PC-3 (cell line): ENCODE data around the gene CHRNA7. TPM values are rescaled to one million over a fixed set of nuclear protein-coding genes. Genes with fewer than 3 reads are reported as not detected.

Source experiments
- ATAC-seq: fragments of 200-7000 bp; cut with Tn5 transposase; 2 replicates; pipeline ENCODE4 v1.9.1; 2020; ENCODE audit warnings: mild to moderate bottlenecking, moderate library complexity
- BruUV-seq: library from RNA; stranded (reverse); fragments of 400-500 nt; replicated peaks from 2 replicates; lab custom pipeline; 2021; lab: Mats Ljungman, UMichigan
- CTCF ChIA-PET: fragments of 300-600 bp; sonication (Branson Sonifier 250); formaldehyde crosslinking; loops from one replicate; lab custom pipeline; 2022; ENCODE audit warnings: antibody characterized with exemption; lab: Charles Lee
- POLR2A ChIA-PET: fragments of 300-600 bp; sonication (Branson Sonifier 250); formaldehyde crosslinking; loops from one replicate; lab custom pipeline; 2022; ENCODE audit warnings: antibody characterized with exemption; ENCODE audit not compliant: unreplicated experiment; lab: Charles Lee
- DNase-seq: peaks from one replicate; pipeline ENCODE4 v3.0.0-alpha.2; 2015
- H2AFZ ChIP-seq: fragments of 300-600 bp; sonication (generic); 2 replicates; pipeline ENCODE4 v1.6.0; 2016; ENCODE audit warnings: antibody characterized with exemption, low read length
- H3F3A ChIP-seq: fragments of 300-600 bp; sonication (generic); one replicate; pipeline ENCODE4 v1.6.0; 2017; ENCODE audit warnings: antibody characterized with exemption, low read length, control low read depth, mild to moderate bottlenecking; ENCODE audit not compliant: unreplicated experiment
- H3K27ac ChIP-seq: fragments of 300-600 bp; sonication (generic); 2 replicates; pipeline ENCODE4 v1.5.1; 2016; ENCODE audit warnings: mild to moderate bottlenecking, low read length
- H3K27me3 ChIP-seq: fragments of 300-600 bp; sonication (generic); 2 replicates; pipeline ENCODE4 v1.6.1; 2016; ENCODE audit warnings: low read length, mixed read lengths
- H3K36me3 ChIP-seq: fragments of 300-600 bp; sonication (generic); 2 replicates; pipeline ENCODE4 v1.6.1; 2016; ENCODE audit warnings: low read depth, mixed run types, low read length, mixed read lengths
- H3K4me1 ChIP-seq: fragments of 300-600 bp; sonication (generic); 2 replicates; pipeline ENCODE4 v1.5.1; 2016; ENCODE audit warnings: low read length; ENCODE audit not compliant: insufficient read depth
- H3K4me2 ChIP-seq: fragments of 300-600 bp; sonication (generic); 2 replicates; pipeline ENCODE4 v1.6.0; 2016; ENCODE audit warnings: low read length
- H3K4me3 ChIP-seq: fragments of 300-600 bp; sonication (generic); 2 replicates; pipeline ENCODE4 v1.5.1; 2016; ENCODE audit warnings: mild to moderate bottlenecking, low read length, mixed read lengths
- H3K79me2 ChIP-seq: fragments of 300-600 bp; sonication (generic); 2 replicates; pipeline ENCODE4 v1.6.1; 2017; ENCODE audit warnings: low read length, mixed read lengths
- H3K9ac ChIP-seq: fragments of 300-600 bp; sonication (generic); 2 replicates; pipeline ENCODE4 v1.6.0; 2016; ENCODE audit warnings: mild to moderate bottlenecking, low read length
- H3K9me2 ChIP-seq: fragments of 300-600 bp; sonication (generic); replicated peaks from 2 replicates; pipeline ENCODE4 v1.6.1; 2016; ENCODE audit warnings: mixed run types, low read length, mixed read lengths
- H3K9me3 ChIP-seq: fragments of 300-600 bp; sonication (generic); 2 replicates; pipeline ENCODE4 v1.6.1; 2016; ENCODE audit warnings: low read length, mixed read lengths
- H4K20me1 ChIP-seq: fragments of 300-600 bp; sonication (generic); 2 replicates; pipeline ENCODE4 v1.6.1; 2016; ENCODE audit warnings: low read length, mixed read lengths
- CTCF ChIP-seq: fragments of 300-600 bp; sonication (generic); conservative IDR thresholded peaks from 2 replicates; pipeline ENCODE4 v1.5.1; 2017; ENCODE audit warnings: antibody characterized with exemption, low read depth, mild to moderate bottlenecking, low read length
- EZH2 ChIP-seq: fragments of 300-600 bp; sonication (generic); IDR thresholded peaks from one replicate; pipeline ENCODE4 v1.6.1; 2017; ENCODE audit warnings: antibody characterized with exemption, mild to moderate bottlenecking, low read length; ENCODE audit not compliant: unreplicated experiment
- EZH2phosphoT487 ChIP-seq: fragments of 300-600 bp; sonication (generic); IDR thresholded peaks from 2 replicates; pipeline ENCODE4 v1.6.1; 2018; ENCODE audit warnings: mild to moderate bottlenecking, antibody characterized with exemption, low read length, borderline replicate concordance
- intact Hi-C: fragments of 100-400 bp; cut with micrococcal nuclease; formaldehyde crosslinking; loops from 2 replicates; pipeline ENCODE4 v1.9.0; 2023
- total RNA-seq: library from RNA; depleted of rRNA; stranded (reverse); fragments of >200 nt; gene quantifications from 2 replicates; pipeline ENCODE4 v1.2.3, GENCODE V29; 2014

Gene CHRNA7
- total RNA-seq, 1 experiment from 2014 or later: 0.73 TPM

GRCh38 chr15:32105258-32106241 lies 75.2 kb downstream of the CHRNA7 start:
- no peaks in the 10 kb centered on the region for H3F3A ChIP-seq
- BruUV-seq: no TSS peak
- DNase-seq: no peak
- H2AFZ ChIP-seq: no peak overlapping the region
- CTCF ChIA-PET: no interaction called here
- no peak for ATAC-seq
- H3K4me1 ChIP-seq: no peaks in the 10 kb centered on the region
- H3K36me3 ChIP-seq: no peaks in the 10 kb centered on the region
- no peaks in the 10 kb centered on the region for H3K79me2 ChIP-seq
- H3K4me3 ChIP-seq: no peak overlapping the region
- POLR2A ChIA-PET: no interaction called here
- H3K27ac ChIP-seq: no peak overlapping the region
- TF ChIP-seq EZH2phosphoT487: no peak
- no peak for TF ChIP-seq EZH2
- no peaks in the 10 kb centered on the region for H4K20me1 ChIP-seq
- peaks cover 46% of the 10 kb centered on the region for H3K27me3 ChIP-seq
- intact Hi-C loops: no loop called here
- H3K9ac ChIP-seq: no peak overlapping the region
- no peaks in the 10 kb centered on the region for H3K9me2 ChIP-seq
- no peaks in the 10 kb centered on the region for H3K9me3 ChIP-seq
- H3K4me2 ChIP-seq: no peak overlapping the region

- intact Hi-C loops: no loop called here
- no peaks in the 10 kb centered on the region for H3F3A ChIP-seq
- no peak overlapping the region for H3K4me2 ChIP-seq
- H3K9me3 ChIP-seq: no peaks in the 10 kb centered on the region
- H3K4me1 ChIP-seq: no peaks in the 10 kb centered on the region
- BruUV-seq: no TSS peak
- H3K9ac ChIP-seq: no peak overlapping the region
- no peaks in the 10 kb centered on the region for H3K9me2 ChIP-seq
- H4K20me1 ChIP-seq: no peaks in the 10 kb centered on the region
- DNase-seq (no peak), ATAC-seq (no peak)
- no peak overlapping the region for H3K27ac ChIP-seq
- ChIA-PET POLR2A (no interaction called here), CTCF (no interaction called here)
- H2AFZ ChIP-seq: no peak overlapping the region
- H3K4me3 ChIP-seq: no peak overlapping the region
- no peaks in the 10 kb centered on the region for H3K36me3 ChIP-seq
- no peaks in the 10 kb centered on the region for H3K79me2 ChIP-seq
- peaks cover 46% of the 10 kb centered on the region for H3K27me3 ChIP-seq
- TF ChIP-seq EZH2phosphoT487 (no peak), EZH2 (no peak), CTCF (no peak)
Measured at GRCh38 chr15:32106401-32107381, 76.4 kb downstream of the CHRNA7 start.

- POLR2A ChIA-PET: no interaction called here
- Histone ChIP-seq H3K36me3 (no peaks in the 10 kb centered on the region), H3K4me2 (no peak overlapping the region), H3K9ac (no peak overlapping the region), H3K27ac (no peak overlapping the region), H4K20me1 (no peaks in the 10 kb centered on the region), H3K4me3 (no peak overlapping the region), H3K9me3 (no peaks in the 10 kb centered on the region), H3K9me2 (no peaks in the 10 kb centered on the region), H3K27me3 (peaks cover 53% of the 10 kb centered on the region), H3K79me2 (no peaks in the 10 kb centered on the region), H3F3A (no peaks in the 10 kb centered on the region), H3K4me1 (no peaks in the 10 kb centered on the region), H2AFZ (no peak overlapping the region)
- ATAC-seq (no peak), DNase-seq (no peak)
- CTCF ChIA-PET: no interaction called here
- intact Hi-C loops: no loop called here
- no peak for TF ChIP-seq CTCF
- no peak for TF ChIP-seq EZH2phosphoT487
- no peak for TF ChIP-seq EZH2
- BruUV-seq: no TSS peak
Measured at GRCh38 chr15:32107477-32108080, 77.3 kb downstream of the CHRNA7 start.
